Stimulated activated CD8-positive, alpha-beta memory T cell treated with anti-CD3 and anti-CD28 coated beads, Interleukin-2, amount 100 ng/mL, for 48 hours (primary cell): ENCODE results near the gene ABHD12B.
"Not testable (repeated sequence)": the region's sequence is repeated elsewhere in the genome, so short reads cannot be mapped to it uniquely, and the experiment has no call there.

Experiments used
- DNase-seq, 2 donors: peaks; one replicate each; pipeline ENCODE4 v3.0.0-alpha.2; 2020; ENCODE audit warnings: low read depth in 2 of 2

ABHD12B gene

GRCh38 chr14:50896421-50896820, 24.6 kb downstream of the ABHD12B start:
- DNase-seq: not testable (repeated sequence)

- DNase-seq: not testable (repeated sequence)
Measured at GRCh38 chr14:50897005-50897404, 25.2 kb downstream of the ABHD12B start.

- DNase-seq: no peak
Measured at GRCh38 chr14:50897658-50898175, 25.9 kb downstream of the ABHD12B start.

- no peak for DNase-seq
Measured at GRCh38 chr14:50901361-50901760, 29.5 kb downstream of the ABHD12B start.

- no peak for DNase-seq
Measured at GRCh38 chr14:50904719-50905118, 32.9 kb downstream of the ABHD12B start.

GRCh38 chr14:50906326-50907065, 34.6 kb downstream of the ABHD12B start:
- DNase-seq: no peak

GRCh38 chr14:50910495-50911420, 38.9 kb downstream of the ABHD12B start:
- no peak for DNase-seq

GRCh38 chr14:50917449-50917848, 45.6 kb downstream of the ABHD12B start:
- no peak for DNase-seq

GRCh38 chr14:50919524-50919923, 47.7 kb downstream of the ABHD12B start:
- not testable (repeated sequence) for DNase-seq

GRCh38 chr14:50920482-50921230, 48.8 kb downstream of the ABHD12B start:
- DNase-seq: no peak

- DNase-seq: no peak
Measured at GRCh38 chr14:50922803-50923202, 51.0 kb downstream of the ABHD12B start.

GRCh38 chr14:50924236-50924635, 52.4 kb downstream of the ABHD12B start:
- DNase-seq: no peak

GRCh38 chr14:50924843-50925242, 53.0 kb downstream of the ABHD12B start:
- DNase-seq: no peak

- no peak for DNase-seq
Measured at GRCh38 chr14:50926851-50927386, 55.1 kb downstream of the ABHD12B start.

GRCh38 chr14:50928002-50928635, 56.3 kb downstream of the ABHD12B start:
- no peak for DNase-seq

- DNase-seq: no peak
Measured at GRCh38 chr14:50929506-50929905, 57.7 kb downstream of the ABHD12B start.

GRCh38 chr14:50931559-50931958, 59.7 kb downstream of the ABHD12B start:
- no peak for DNase-seq

- DNase-seq: no peak
Measured at GRCh38 chr14:50932156-50932555, 60.3 kb downstream of the ABHD12B start.

GRCh38 chr14:50932592-50933495, 61.0 kb downstream of the ABHD12B start:
- no peak for DNase-seq
